ENCODE data around the gene TRIM33. TPM values are rescaled to one million over a fixed set of nuclear protein-coding genes. Genes with fewer than 3 reads are reported as not detected.

The TRIM33 gene
- total and polyA plus RNA-seq, 2 experiments from 2014 or later: 50.3 to 51.1 TPM

- no peak for ATAC-seq
- Mint-ChIP-seq H3K27ac (no peak overlapping the region), H3K36me3 (ENCODE audit: low read depth) (no peaks in the 10 kb centered on the region; the same call in 2 of the 3 replicates), H3K9me3 (no peaks in the 10 kb centered on the region), H3K4me1 (peaks cover 21% of the 10 kb centered on the region), H3K4me3 (no peak overlapping the region), H3K27me3 (ENCODE audit: insufficient read depth, low read depth, poor library complexity) (peaks cover 11% of the 10 kb centered on the region)
- no peak overlapping the region for H3K4me2 ChIP-seq
- no peak overlapping the region for H3K4me3 ChIP-seq
- H4K20me1 ChIP-seq (replicated peaks; ENCODE audit: insufficient read depth): no peaks in the 10 kb centered on the region
- H3K9me2 ChIP-seq (ENCODE audit: insufficient read depth): 0 out of 2 replicates have a peak, but pooled peaks cover 8% of the 10 kb centered on the region
- no peaks in the 10 kb centered on the region for H3F3A ChIP-seq (replicated peaks; ENCODE audit: low read depth)
- no peak for DNase-seq (ENCODE audit: low spot score)
- H3K4me1 ChIP-seq (ENCODE audit: insufficient read depth): no peaks in the 10 kb centered on the region
- H3K79me2 ChIP-seq (replicated peaks; ENCODE audit: insufficient read depth): no peaks in the 10 kb centered on the region
- TF ChIP-seq ZNF114 (CRISPR knock-in tag; IDR thresholded peaks at IDR 0.05) (no peak), NANOG (IDR thresholded peaks at IDR 0.05; ENCODE audit: borderline replicate concordance) (no peak), ZNF462 (CRISPR knock-in tag; IDR thresholded peaks at IDR 0.05) (no peak), ETS1 (IDR thresholded peaks at IDR 0.05) (no peak)
- TF ChIP-seq, protein P1, sequence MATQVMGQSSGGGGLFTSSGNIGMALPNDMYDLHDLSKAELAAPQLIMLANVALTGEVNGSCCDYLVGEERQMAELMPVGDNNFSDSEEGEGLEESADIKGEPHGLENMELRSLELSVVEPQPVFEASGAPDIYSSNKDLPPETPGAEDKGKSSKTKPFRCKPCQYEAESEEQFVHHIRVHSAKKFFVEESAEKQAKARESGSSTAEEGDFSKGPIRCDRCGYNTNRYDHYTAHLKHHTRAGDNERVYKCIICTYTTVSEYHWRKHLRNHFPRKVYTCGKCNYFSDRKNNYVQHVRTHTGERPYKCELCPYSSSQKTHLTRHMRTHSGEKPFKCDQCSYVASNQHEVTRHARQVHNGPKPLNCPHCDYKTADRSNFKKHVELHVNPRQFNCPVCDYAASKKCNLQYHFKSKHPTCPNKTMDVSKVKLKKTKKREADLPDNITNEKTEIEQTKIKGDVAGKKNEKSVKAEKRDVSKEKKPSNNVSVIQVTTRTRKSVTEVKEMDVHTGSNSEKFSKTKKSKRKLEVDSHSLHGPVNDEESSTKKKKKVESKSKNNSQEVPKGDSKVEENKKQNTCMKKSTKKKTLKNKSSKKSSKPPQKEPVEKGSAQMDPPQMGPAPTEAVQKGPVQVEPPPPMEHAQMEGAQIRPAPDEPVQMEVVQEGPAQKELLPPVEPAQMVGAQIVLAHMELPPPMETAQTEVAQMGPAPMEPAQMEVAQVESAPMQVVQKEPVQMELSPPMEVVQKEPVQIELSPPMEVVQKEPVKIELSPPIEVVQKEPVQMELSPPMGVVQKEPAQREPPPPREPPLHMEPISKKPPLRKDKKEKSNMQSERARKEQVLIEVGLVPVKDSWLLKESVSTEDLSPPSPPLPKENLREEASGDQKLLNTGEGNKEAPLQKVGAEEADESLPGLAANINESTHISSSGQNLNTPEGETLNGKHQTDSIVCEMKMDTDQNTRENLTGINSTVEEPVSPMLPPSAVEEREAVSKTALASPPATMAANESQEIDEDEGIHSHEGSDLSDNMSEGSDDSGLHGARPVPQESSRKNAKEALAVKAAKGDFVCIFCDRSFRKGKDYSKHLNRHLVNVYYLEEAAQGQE (IDR thresholded peaks at IDR 0.05; ENCODE audit: unreplicated experiment): no peak
- no peak overlapping the region for H2AFZ ChIP-seq
- no peaks in the 10 kb centered on the region for H3K27me3 ChIP-seq (ENCODE audit: insufficient read depth)
- H3K36me3 ChIP-seq (ENCODE audit: insufficient read depth): no peaks in the 10 kb centered on the region
- no peak overlapping the region for H3K27ac ChIP-seq (ENCODE audit: low read depth)
Measured at GRCh38 chr1:114350731-114351445, 160.1 kb downstream of the TRIM33 start.

Measured in GM23338 (cell line).